PC-9 (cell line): ENCODE measurements around the gene BANF2. TPM values are rescaled to one million over a fixed set of nuclear protein-coding genes. Genes with fewer than 3 reads are reported as not detected.
A peak's percentile ranks its signal among the peaks of the same experiment; 100 is the strongest.

Source experiments
- BruUV-seq: library from RNA; stranded (reverse); fragments of 400-500 nt; replicated peaks from 2 replicates; lab custom pipeline; 2021; lab: Mats Ljungman, UMichigan
- CTCF ChIA-PET: fragments of 300-600 bp; sonication (Branson Sonifier 250); formaldehyde crosslinking; loops from one replicate; lab custom pipeline; 2022; ENCODE audit warnings: antibody characterized with exemption; lab: Charles Lee
- POLR2A ChIA-PET: fragments of 300-600 bp; sonication (Branson Sonifier 250); formaldehyde crosslinking; loops from one replicate; lab custom pipeline; 2022; ENCODE audit warnings: antibody characterized with exemption; ENCODE audit not compliant: unreplicated experiment; lab: Charles Lee
- DNase-seq, 2 experiments: peaks; one replicate each; pipeline versions ENCODE4 v3.0.0 to v3.0.0-alpha.2; 2015 to 2022; ENCODE audit warnings: mixed read lengths in 1 of 2
- H2AFZ ChIP-seq: fragments of 200-600 bp; sonication (generic); 2 replicates; pipeline ENCODE4 v1.8.1; 2017; ENCODE audit warnings: antibody characterized with exemption
- H3F3A ChIP-seq: fragments of 200-600 bp; sonication (generic); 2 replicates; pipeline ENCODE4 v1.8.1; 2017; ENCODE audit warnings: antibody characterized with exemption, mild to moderate bottlenecking, low read depth; ENCODE audit not compliant: insufficient read depth
- H3K27ac ChIP-seq: fragments of 200-600 bp; sonication (generic); 2 replicates; pipeline ENCODE4 v1.6.1; 2016; ENCODE audit warnings: mixed run types
- H3K27me3 ChIP-seq: fragments of 200-600 bp; sonication (generic); 2 replicates; pipeline ENCODE4 v1.6.1; 2016; ENCODE audit warnings: low read depth, mixed run types; ENCODE audit not compliant: insufficient read depth
- H3K36me3 ChIP-seq: fragments of 200-600 bp; sonication (generic); 2 replicates; pipeline ENCODE4 v1.6.1; 2016; ENCODE audit warnings: low read depth, mixed run types
- H3K4me1 ChIP-seq: fragments of 200-600 bp; sonication (generic); replicated peaks from 2 replicates; pipeline ENCODE4 v1.6.1; 2016; ENCODE audit warnings: mixed run types; ENCODE audit not compliant: insufficient read depth
- H3K4me2 ChIP-seq: fragments of 200-600 bp; sonication (generic); 2 replicates; pipeline ENCODE4 v1.6.1; 2017; ENCODE audit warnings: mixed run types
- H3K4me3 ChIP-seq: fragments of 200-600 bp; sonication (generic); 2 replicates; pipeline ENCODE4 v1.6.1; 2016; ENCODE audit warnings: mixed run types
- H3K79me2 ChIP-seq: fragments of 200-600 bp; sonication (generic); 2 replicates; pipeline ENCODE4 v1.6.1; 2017; ENCODE audit warnings: low read depth, mixed run types
- H3K9me2 ChIP-seq: fragments of 200-600 bp; sonication (generic); 2 replicates; pipeline ENCODE4 v1.8.1; 2017; ENCODE audit warnings: mild to moderate bottlenecking; ENCODE audit not compliant: insufficient read depth
- H3K9me3 ChIP-seq: fragments of 200-600 bp; sonication (generic); 2 replicates; pipeline ENCODE4 v1.8.1; 2016; ENCODE audit warnings: low read depth; ENCODE audit not compliant: insufficient read depth
- H4K20me1 ChIP-seq: fragments of 200-600 bp; sonication (generic); 2 replicates; pipeline ENCODE4 v1.8.1; 2017; ENCODE audit not compliant: insufficient read depth
- CTCF ChIP-seq: fragments of 200-600 bp; sonication (generic); conservative IDR thresholded peaks from 2 replicates; pipeline ENCODE4 v1.6.1; 2017; ENCODE audit warnings: mixed run types, antibody characterized with exemption, mild to moderate bottlenecking, moderate library complexity
- EZH2 ChIP-seq: fragments of 200-600 bp; sonication (generic); IDR thresholded peaks from 2 replicates; pipeline ENCODE4 v1.8.0; 2017; ENCODE audit warnings: antibody characterized with exemption, low read depth
- intact Hi-C: fragments of 100-400 bp; cut with micrococcal nuclease; formaldehyde crosslinking; loops from one replicate; pipeline ENCODE4 v1.10.0; 2022; ENCODE audit not compliant: unreplicated experiment
- total RNA-seq: library from RNA; stranded (reverse); gene quantifications from 2 replicates; pipeline ENCODE4 v1.2.3, GENCODE V29; 2021

The BANF2 gene
- total RNA-seq, 1 experiment from 2014 or later: not detected

DNA sequence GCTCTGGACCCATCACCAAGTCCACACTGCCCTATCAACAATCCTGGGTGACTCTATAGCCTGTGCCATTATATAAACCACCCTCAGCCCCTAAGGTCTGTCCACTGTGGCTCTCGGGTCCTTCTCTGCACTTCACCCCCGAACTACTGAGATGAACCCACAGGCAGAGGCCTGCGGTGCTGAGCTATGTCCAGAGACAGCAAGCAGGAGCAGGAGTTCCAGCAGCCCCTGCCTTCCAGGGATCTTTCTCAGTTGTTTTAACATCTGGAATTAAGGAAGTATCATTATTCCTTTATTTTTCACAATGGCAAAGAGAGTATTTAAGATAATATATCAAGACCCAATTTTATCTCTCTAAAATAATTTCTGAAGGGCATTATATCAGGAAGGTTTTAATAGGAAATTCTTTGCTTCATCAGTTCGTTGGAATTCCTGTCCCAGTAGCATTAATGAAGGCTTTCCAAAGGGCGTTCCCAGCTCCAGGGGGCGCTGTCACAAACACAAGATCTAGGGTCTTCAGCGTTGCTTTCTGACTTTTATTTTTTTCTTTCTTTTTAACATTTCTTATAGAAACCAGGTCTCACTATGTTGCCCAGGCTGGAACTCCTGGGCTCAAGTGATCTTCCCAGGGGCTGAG lies 45.0 kb upstream of the BANF2 start:
- Histone ChIP-seq H3K27ac (no peak overlapping the region), H4K20me1 (0 out of 2 replicates have a peak, but pooled peaks cover 3% of the 10 kb centered on the region), H3K27me3 (no peaks in the 10 kb centered on the region), H2AFZ (no peak overlapping the region), H3F3A (no peaks in the 10 kb centered on the region; the same call in 1 of the 2 replicates), H3K9me3 (no peaks in the 10 kb centered on the region), H3K4me1 (no peaks in the 10 kb centered on the region), H3K4me2 (no peak overlapping the region), H3K36me3 (peaks cover 10% of the 10 kb centered on the region; the same call in 1 of the 2 replicates), H3K4me3 (no peak overlapping the region), H3K9me2 (no peaks in the 10 kb centered on the region), H3K79me2 (peaks cover 7% of the 10 kb centered on the region; the same call in 1 of the 2 replicates)
- DNase-seq: peak in 1 of 2 experiments; percentile 7
- CTCF ChIA-PET: no interaction called here
- no peak for TF ChIP-seq EZH2
- peak; percentile 71 for TF ChIP-seq CTCF
- POLR2A ChIA-PET: no interaction called here
- BruUV-seq: no TSS peak
- intact Hi-C loops: no loop called here

DNA sequence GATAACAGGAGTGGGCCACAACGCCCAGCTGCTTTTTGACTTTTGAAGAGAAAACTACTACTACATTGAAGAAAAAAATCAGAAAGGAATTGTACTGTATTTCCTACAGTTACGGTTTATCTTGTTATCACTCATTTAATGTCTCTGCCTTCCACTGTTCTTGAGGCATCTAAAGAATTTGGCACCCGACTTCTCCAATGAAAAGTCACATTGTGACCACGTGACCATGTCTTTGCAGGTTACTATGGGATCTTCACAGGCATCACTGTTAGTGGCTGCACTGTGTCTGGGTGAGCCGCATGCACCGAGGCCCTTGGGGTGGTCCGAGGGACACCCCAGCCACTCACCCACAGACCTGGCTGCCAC lies 44.5 kb upstream of the BANF2 start:
- Histone ChIP-seq H3K9me2 (no peaks in the 10 kb centered on the region), H3K4me1 (no peaks in the 10 kb centered on the region), H3K27me3 (no peaks in the 10 kb centered on the region), H3K36me3 (peaks cover 15% of the 10 kb centered on the region; the same call in 1 of the 2 replicates), H3K4me2 (no peak overlapping the region), H3K9me3 (no peaks in the 10 kb centered on the region), H3K27ac (no peak overlapping the region), H3K4me3 (no peak overlapping the region), H2AFZ (no peak overlapping the region), H3K79me2 (peaks cover 7% of the 10 kb centered on the region; the same call in 1 of the 2 replicates), H4K20me1 (0 out of 2 replicates have a peak, but pooled peaks cover 3% of the 10 kb centered on the region), H3F3A (no peaks in the 10 kb centered on the region; the same call in 1 of the 2 replicates)
- no peak for DNase-seq
- ChIA-PET POLR2A (no interaction called here), CTCF (no interaction called here)
- intact Hi-C loops: no loop called here
- no peak for TF ChIP-seq EZH2
- peak; percentile 30; the same call in 1 of the 2 replicates for TF ChIP-seq CTCF
- BruUV-seq: no TSS peak

DNA sequence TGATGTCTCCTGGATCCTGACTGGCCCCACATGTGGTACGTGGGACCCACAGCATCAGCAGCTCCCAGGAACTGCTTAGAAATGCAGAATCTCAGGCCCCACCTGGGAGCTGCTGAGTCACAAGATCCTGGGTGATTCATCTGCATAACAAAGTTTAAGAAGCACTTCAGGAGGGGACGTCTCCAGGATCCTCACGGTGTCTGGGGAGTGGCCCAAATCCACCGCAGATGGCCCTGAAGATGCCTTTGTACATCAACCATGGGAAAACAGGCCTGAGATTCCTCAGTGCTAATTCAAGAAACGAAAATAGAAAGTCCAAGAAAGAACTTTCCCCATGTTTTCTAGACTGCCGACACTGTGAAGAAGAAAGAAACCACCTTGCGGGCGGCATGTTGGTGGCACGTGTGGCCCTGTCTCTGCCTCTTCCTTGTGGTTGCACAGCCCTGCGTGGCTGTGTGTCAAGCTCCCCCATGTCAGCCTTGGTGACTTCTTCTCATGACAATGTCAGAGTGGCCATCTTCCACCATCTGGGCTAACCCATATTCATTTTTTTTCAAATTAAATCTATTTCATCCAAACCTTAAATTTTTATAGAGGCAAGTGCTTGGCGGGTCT lies 43.8 kb upstream of the BANF2 start:
- Histone ChIP-seq H3K4me2 (no peak overlapping the region), H3K9me2 (no peaks in the 10 kb centered on the region), H3K4me1 (no peaks in the 10 kb centered on the region), H3K27ac (no peak overlapping the region), H3F3A (no peaks in the 10 kb centered on the region; the same call in 1 of the 2 replicates), H3K79me2 (peaks cover 7% of the 10 kb centered on the region; the same call in 1 of the 2 replicates), H4K20me1 (0 out of 2 replicates have a peak, but pooled peaks cover 3% of the 10 kb centered on the region), H2AFZ (no peak overlapping the region), H3K4me3 (no peak overlapping the region), H3K27me3 (no peaks in the 10 kb centered on the region), H3K9me3 (no peaks in the 10 kb centered on the region), H3K36me3 (peaks cover 15% of the 10 kb centered on the region; the same call in 1 of the 2 replicates)
- intact Hi-C loops: no loop called here
- no peak for TF ChIP-seq EZH2
- no peak for TF ChIP-seq CTCF
- no TSS peak for BruUV-seq
- CTCF ChIA-PET: no interaction called here
- DNase-seq: no peak
- POLR2A ChIA-PET: interaction anchor here (0.6 kb wide), 1 partner anchor 136 kb away, joined by 4 read pairs; no protein-coding TSS in a partner anchor
